Measurements from ENCODE around the gene ERN1.

DNA sequence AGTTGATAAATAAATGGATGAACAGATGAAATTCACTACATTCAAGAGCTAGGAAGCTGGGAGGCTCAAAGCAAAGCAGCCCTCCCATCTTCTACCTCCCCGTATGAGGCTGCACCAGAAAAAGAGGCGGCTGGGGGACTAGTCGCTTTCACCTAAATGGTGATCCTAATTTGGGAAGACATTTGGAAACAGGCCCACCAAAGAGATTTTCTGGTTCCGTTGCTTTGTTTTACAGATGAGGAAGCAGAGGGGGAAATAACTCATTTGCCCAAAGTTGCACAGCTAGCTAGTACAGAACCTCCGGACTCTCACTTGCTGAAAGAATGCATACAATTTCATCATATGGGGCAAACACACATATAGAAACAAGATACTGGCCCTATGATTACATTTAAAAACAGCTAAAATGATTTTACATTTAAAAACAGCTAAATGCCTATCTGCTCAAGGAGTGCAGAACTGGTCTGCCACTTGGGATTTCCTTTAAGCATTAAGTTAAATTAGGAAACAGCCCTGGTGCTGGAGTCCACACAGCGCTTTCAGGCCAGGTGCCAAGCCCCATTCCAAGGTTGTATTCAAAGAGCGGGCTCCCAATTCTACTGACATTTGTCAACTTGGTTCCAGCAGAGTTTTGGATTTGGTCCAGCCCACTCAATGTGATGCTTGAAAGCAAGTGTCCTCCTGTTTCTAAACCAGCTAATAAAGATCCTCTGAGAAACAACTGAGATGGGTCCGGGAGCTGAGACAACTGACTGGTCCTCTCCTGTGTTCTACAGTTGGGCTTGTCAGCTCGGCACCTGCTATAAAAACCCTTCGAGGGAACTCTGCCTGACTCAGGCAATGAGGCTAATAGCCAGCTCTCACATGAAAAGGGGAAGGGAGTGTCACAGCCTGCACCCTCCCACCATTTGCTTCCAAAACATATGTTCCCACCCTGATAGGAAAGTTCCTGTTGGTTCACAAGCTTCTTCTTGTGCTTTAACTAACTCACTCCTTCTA is 11.7 kb downstream of the ERN1 start:
- TF ChIP-seq, protein P1, sequence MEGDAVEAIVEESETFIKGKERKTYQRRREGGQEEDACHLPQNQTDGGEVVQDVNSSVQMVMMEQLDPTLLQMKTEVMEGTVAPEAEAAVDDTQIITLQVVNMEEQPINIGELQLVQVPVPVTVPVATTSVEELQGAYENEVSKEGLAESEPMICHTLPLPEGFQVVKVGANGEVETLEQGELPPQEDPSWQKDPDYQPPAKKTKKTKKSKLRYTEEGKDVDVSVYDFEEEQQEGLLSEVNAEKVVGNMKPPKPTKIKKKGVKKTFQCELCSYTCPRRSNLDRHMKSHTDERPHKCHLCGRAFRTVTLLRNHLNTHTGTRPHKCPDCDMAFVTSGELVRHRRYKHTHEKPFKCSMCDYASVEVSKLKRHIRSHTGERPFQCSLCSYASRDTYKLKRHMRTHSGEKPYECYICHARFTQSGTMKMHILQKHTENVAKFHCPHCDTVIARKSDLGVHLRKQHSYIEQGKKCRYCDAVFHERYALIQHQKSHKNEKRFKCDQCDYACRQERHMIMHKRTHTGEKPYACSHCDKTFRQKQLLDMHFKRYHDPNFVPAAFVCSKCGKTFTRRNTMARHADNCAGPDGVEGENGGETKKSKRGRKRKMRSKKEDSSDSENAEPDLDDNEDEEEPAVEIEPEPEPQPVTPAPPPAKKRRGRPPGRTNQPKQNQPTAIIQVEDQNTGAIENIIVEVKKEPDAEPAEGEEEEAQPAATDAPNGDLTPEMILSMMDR (conservative IDR thresholded peaks at IDR 0.05): no peak
- no peak for TF ChIP-seq ZFX (IDR thresholded peaks at IDR 0.05)
